NCI-H2196 (cell line): ENCODE measurements around the gene APP.
"Not testable (repeated sequence)": the region's sequence is repeated elsewhere in the genome, so short reads cannot be mapped to it uniquely, and the experiment has no call there.

Experiments
- DNase-seq: peaks from one replicate; lab custom pipeline; 2025; ENCODE audit not compliant: unreplicated experiment; lab: John Stamatoyannopoulos, UW

APP gene

GRCh38 chr21:26165331-26165730 lies 5.2 kb downstream of the APP start:
- DNase-seq: no peak

GRCh38 chr21:26164311-26164710 lies 6.3 kb downstream of the APP start:
- DNase-seq: no peak

GRCh38 chr21:26162081-26162480 lies 8.5 kb downstream of the APP start:
- DNase-seq: no peak

GRCh38 chr21:26159869-26160268 lies 10.7 kb downstream of the APP start:
- peak; percentile 19 for DNase-seq

- no peak for DNase-seq
Observed at GRCh38 chr21:26157801-26158200, 12.8 kb downstream of the APP start.

- no peak for DNase-seq
Observed at GRCh38 chr21:26154753-26155152, 15.8 kb downstream of the APP start.

- no peak for DNase-seq
Observed at GRCh38 chr21:26153758-26154157, 16.8 kb downstream of the APP start.

GRCh38 chr21:26148840-26149354 lies 21.7 kb downstream of the APP start:
- no peak for DNase-seq

- no peak for DNase-seq
Observed at GRCh38 chr21:26148071-26148839, 22.3 kb downstream of the APP start.

- DNase-seq: no peak
Observed at GRCh38 chr21:26147535-26147934, 23.0 kb downstream of the APP start.

- DNase-seq: no peak
Observed at GRCh38 chr21:26146681-26147080, 23.9 kb downstream of the APP start.

- no peak for DNase-seq
Observed at GRCh38 chr21:26144031-26144430, 26.5 kb downstream of the APP start.

GRCh38 chr21:26142363-26142762 lies 28.2 kb downstream of the APP start:
- no peak for DNase-seq

- no peak for DNase-seq
Observed at GRCh38 chr21:26140926-26141325, 29.6 kb downstream of the APP start.

GRCh38 chr21:26140164-26140579 lies 30.4 kb downstream of the APP start:
- DNase-seq: peak; percentile 29

- no peak for DNase-seq
Observed at GRCh38 chr21:26138615-26139257, 31.8 kb downstream of the APP start.

GRCh38 chr21:26137379-26138060 lies 33.0 kb downstream of the APP start:
- DNase-seq: no peak

- no peak for DNase-seq
Observed at GRCh38 chr21:26136671-26137070, 33.9 kb downstream of the APP start.

GRCh38 chr21:26135520-26135919 lies 35.0 kb downstream of the APP start:
- no peak for DNase-seq

- no peak for DNase-seq
Observed at GRCh38 chr21:26131554-26131953, 39.0 kb downstream of the APP start.

GRCh38 chr21:26131053-26131452 lies 39.5 kb downstream of the APP start:
- DNase-seq: not testable (repeated sequence)
